HL-60/S4 treated with phorbol 12-myristate 13-acetate at 8.2 ng/mL for 4 days and 3 days (cell line): Measurements from ENCODE around the gene ANKRD35.

Experiments
- in situ Hi-C: fragments of 300-500 bp; cut with MboI; formaldehyde crosslinking; loops from 2 replicates; pipeline ENCODE4 v1.15.0; 2022; ENCODE audit warnings: low sequenced_read_pairs

The ANKRD35 gene

DNA sequence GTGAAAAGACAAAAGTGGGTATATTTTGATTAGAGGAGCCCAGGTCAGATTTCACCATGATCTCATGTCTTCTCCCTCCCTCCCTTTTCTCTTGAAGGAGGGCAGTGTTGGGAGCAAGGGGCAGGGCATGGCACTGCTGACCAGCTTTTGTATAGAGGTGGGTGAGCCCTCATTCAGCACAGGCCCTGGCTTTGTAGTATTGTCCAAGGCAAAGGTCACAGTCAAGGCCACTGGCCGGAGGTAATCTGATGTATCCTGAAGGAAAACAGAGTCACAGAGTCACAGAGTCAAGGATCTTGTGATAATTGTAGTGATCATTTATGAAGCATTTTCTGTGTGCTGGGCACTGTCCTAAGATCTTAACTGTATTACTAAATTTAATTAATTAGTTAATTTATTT, 12.3 kb upstream of the ANKRD35 start:
- in situ Hi-C loops = loop anchor here (10.0 kb wide), 1 partner anchor 117 kb away; no protein-coding TSS in a partner anchor

DNA sequence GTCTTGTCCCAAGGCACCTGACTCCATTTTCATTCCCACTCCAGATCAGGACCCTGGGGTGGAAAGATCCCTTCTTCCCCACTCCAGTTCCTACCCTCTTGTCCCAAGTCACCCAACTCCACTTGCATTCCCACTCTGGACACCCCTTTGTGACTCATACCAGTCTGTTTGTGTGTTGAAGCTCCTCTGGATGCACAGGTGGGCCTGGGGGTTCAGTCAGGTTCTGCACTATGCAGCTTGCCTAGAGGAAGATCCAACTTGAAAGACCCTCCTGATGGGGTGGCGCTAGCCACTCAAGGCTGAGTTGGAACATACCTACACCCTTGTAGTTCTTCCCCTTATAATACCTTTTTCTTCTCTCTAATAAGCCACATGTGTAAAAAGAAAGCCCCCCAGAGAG, 9.8 kb upstream of the ANKRD35 start:
- in situ Hi-C loops = loop anchor here (10.0 kb wide), 1 partner anchor 119 kb away; no protein-coding TSS in a partner anchor

DNA sequence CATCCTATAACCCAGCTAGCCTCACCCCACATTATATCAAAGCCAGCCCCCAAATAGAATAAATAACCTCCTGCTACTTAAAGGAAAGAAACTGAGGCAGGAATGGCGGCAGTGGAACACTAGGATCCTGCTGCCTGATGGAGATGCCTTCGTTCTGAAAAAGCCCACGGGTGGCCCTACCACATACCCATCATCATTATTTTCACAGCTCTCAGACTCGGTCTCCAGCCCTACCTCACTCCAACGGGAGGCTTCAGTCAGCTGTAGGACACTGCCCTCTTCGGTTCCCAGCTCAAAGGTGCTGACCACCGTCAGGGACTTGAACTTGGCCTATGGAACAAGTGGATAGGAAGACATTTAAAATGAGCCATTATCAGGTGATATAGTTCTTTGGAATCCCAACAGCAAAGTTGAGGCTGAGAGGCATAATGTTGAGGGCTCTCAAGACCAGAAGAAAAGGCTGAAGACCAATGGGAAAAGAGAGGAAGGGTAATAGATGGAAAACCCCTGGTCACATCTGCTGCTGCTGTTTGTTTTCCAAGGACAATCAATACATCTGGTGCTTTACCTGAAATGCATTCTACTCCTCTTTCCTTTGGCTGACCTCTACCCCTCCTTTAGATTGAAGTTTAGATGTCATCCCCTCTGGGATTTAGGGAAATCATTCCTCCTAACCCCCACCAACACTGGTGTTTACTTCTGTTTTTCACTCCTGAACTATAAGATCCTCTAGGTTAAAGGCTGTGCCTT, 7.8 kb upstream of the ANKRD35 start:
- in situ Hi-C loops = loop anchor here (10.0 kb wide), 1 partner anchor 121 kb away; no protein-coding TSS in a partner anchor

DNA sequence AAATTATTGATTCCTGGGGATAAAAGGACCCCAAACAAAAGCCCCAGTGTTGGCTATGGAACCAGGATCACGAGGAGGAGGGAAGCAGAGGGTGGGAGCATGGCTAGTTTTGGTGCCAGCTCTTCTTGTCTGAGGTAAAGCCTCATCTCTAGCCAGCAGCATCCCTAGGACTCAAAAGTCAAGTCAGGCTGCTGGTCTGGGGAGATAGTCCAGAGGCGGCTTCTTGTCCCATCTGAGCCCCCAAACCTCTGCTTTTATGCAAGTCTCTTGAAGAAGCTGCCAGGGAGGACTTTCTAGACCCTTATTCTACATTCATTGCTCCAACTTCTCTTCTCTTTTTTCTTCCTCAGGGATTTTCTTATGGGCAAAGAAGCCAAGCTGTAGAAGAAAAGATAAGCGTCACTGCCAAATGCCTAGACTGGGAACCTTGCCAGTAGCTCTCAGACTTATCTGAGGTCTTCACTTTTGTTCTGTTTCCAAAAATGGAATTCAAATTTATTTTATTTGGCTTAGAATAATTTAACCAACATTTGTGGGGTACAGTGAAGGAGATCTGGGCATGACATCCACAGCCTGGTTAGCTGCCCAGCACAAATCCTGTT, 6.9 kb upstream of the ANKRD35 start:
- in situ Hi-C loops = loop anchor here (10.0 kb wide), 1 partner anchor 122 kb away; no protein-coding TSS in a partner anchor

DNA sequence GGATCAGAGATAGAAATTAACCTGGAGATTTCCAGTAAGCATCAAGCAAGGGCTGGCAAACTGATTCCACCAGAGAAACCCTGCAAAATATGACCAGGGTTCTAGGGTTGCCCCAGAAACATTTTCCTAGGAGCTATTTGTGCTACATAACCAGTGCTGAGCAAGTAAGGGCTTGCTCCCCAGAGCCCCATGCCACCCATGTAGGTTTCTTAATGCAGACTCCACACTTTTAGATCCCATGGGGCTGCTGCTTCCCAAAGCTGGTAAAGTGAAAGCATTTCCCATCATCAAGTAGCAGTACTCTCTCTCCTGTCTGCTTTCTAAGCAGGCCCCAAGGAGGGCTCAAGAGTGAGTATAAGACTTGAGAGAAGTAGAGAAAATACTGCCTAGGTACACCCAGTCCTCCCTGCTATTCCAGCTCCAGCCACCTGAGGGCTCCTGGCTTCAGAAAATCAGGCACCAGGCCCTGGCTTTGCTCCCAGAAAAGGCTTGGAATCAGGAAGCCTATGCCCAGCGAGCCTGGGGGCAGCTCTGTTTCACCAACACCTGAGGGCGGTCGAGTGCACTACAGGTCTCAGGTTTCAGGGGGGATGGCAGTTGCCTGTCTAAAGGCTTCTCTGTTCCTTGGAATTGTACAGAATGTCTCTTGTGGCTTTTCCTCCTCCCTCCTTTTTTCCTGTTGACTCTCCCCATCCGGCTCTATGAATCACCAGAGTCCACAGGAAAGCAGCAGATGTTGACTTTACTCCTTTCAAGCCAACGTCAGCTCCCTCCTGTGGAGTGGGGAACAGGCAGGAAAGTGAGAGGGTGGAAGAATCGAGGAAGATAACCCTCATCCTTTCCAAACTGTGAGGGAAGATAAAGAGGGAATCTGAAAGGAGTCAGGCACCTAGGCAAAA, 6.2 kb upstream of the ANKRD35 start:
- in situ Hi-C loops = loop anchor here (10.0 kb wide), 1 partner anchor 123 kb away; no protein-coding TSS in a partner anchor

DNA sequence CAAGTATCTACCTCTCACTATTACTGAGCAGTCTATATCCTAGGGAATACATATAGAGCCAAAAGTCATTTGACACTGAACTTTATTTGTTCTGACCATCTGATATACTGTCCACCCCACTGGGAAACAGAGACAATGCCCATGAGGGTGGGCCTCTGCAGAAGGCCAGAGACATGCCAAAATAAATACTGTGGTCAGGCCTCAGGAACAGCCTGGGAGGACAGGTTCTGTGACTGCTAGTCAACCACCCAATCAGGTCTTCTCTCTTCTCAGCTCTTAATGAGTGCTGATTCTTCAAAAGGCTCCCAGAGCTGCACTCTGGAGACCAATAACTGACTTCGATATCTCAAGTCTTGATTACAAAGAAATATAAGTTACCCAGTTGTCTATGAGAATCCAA, 5.5 kb upstream of the ANKRD35 start:
- in situ Hi-C loops = loop anchor here (10.0 kb wide), 1 partner anchor 124 kb away; no protein-coding TSS in a partner anchor

DNA sequence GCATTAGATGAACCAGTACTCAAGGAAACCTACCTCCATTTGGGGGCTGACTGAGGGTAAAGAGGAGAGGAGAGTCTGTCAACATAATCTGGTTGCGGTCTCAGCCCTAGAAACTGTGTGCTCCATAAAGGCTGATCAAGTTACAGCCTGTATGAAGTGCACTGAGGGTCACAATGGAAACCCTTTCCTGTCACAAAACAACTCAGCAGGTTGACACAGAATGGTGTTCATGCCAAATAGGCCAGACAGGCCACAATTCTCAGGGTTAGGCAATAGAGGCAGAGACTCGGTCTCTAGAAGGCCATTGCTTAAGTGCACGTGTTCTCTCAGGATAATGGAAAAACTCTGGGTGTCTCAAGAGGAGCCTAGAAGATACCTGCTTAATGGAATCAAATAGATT, 4.1 kb upstream of the ANKRD35 start:
- in situ Hi-C loops = loop anchor here (10.0 kb wide), 1 partner anchor 125 kb away; no protein-coding TSS in a partner anchor

DNA sequence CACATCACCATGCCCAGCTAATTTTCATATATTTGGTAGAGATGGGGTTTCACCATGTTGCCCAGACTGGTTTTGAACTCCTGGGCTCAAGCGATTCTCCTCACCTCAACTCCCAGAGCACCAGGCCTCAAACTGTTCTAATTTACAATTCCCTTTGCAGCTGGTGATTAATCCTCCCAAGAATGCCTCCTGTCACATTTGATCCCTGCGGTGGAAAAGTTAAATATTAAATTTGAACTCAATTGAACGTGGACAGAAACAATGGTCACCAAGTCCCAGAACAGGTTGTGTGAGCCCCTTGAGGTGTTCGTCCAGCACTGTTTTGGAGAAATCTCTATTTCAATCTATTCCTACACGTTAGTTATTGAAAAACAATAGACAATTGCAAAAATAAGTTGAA, 2.0 kb upstream of the ANKRD35 start:
- in situ Hi-C loops = no loop called here

DNA sequence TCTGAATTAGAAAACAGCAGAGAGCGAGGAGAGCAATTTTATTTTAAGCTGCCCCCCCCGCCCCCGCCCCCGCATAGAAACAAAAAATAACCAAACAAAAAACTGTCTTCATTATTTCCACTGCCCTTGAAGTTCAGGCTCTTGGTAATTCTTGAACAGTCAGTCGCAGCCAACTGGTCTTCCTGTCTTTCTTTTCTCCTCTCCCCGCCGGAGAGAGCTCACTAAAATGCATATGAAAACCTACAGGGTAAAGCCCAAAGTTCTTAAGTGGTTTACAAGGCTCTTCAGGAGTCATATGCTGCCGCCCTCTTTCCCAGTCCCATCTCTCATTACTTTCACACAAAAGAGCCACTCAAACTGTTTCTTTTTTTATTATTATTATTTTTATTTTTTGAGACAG, 1.1 kb upstream of the ANKRD35 start:
- in situ Hi-C loops = no loop called here

DNA sequence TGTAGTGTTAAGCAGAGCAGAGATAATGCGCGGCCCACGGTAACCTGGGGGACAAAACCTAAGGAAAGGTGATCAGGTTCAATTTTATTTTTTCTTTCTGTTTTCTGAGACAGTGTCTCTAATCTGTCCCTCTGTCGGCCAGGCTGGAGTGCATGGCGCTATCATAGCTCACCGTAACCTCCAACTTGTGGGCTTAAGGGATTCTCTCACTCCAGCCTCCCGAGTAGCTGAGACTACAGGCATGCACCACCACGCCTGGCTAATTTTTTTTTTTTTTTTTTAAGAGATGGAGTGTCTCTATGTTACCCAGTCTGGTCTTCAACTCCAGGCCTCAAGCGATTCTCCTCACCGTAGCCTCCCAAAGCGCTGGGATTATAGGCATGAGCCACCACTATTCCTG, 724 bp upstream of the ANKRD35 start:
- in situ Hi-C loops = no loop called here

DNA sequence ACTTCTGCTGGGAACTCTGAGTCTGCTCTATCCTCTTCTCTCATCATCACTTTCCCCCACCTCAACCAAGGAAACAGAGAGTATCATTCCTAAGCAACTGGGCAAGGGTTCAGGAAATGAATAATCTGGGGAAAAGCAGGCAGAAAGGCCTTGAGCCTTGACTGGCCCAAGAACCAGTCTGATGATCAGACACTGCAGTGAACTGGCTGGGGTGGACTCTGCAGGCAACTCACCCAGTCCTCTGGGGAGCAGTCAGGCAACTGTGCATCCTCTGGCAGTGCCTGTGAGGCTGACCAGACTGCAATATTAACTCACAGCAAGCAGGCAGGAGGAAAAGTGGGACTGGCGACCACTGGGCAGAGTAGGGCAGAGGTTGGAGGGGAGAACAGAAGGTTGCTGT, 991 bp downstream of the ANKRD35 start:
- in situ Hi-C loops = no loop called here

DNA sequence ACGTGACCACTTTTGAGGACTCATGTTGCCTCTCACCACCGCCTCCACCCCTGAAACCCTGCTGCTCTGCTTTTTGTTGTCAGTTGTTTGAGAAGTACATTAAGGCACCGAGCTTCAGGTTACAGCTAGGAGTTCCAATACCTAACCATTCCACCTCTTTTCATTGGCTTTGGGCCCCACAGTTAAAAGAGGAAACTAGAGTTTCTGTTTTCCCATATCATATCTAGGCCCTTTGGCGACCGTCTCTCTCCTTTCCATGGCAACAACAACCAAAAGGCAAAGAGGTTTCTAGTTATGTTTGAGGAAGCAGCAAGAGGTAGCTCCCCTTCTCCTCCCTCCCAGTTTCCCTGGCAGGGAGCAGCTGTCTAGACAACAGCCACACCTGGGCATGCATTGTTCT, 5.9 kb downstream of the ANKRD35 start:
- in situ Hi-C loops = no loop called here

DNA sequence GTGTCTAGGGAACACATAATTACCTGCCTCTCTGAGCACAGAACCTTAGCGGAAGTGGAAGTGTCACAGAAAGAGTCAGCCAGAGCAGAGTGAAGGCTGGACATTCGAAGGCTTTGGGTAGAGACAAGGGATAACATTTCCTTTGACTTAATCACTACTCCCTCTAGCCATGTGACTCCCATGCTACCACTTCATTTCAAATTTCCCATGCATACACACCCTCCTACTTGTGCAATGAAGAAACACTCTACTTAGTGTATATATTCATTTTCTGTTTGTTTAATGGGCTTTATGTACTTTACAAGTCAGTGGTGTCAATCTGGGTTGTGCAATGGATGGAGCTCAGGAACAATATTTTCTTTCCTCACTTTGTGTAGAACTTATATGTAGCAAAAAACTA, 6.9 kb downstream of the ANKRD35 start:
- in situ Hi-C loops = no loop called here

DNA sequence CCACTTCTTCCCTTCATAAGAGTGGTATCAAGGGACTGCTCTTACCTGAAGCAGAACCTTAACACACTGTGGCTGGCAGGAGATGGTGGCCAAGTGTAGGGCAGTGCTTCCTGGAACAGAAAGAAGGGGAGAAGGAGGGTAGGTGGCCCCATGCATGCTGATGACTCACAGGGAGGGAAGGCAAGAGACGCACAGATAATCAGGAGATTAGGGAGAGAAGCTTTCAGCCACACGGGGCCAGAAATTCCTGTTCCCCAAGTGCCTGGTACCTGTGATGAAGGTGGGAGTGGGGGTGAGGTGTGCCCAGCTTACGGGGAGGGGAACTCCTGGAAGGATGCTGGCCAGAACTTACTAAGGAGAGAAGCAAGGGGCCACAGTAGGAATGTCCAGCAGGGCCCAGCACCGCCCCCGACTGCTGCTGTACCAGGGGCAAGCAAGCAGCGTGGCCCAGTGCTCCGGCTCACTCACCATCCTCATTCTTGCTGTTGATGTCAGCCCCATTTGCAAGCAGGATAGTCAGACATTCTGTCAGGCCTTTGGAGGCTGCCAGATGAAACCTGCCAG, 7.7 kb downstream of the ANKRD35 start:
- in situ Hi-C loops = no loop called here

DNA sequence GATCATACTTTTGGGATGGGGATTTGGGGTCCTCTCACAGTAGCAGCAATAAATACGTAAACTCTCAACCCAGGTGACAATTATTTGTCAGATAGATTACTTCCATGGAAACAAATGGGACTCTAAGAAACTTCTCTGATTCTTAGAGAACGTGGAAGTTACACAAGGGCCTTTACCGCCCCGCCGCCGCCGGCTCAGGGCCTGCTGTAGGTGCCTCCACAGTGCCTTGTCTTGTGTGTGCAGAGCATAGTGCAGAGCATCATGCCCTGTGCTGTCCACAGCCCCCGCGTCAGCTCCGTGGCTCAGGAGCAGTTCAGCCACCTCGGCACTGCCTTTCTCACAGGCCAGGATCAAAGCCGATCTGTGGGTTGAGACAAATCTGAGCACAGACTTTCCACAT, 11.0 kb downstream of the ANKRD35 start:
- in situ Hi-C loops = no loop called here

DNA sequence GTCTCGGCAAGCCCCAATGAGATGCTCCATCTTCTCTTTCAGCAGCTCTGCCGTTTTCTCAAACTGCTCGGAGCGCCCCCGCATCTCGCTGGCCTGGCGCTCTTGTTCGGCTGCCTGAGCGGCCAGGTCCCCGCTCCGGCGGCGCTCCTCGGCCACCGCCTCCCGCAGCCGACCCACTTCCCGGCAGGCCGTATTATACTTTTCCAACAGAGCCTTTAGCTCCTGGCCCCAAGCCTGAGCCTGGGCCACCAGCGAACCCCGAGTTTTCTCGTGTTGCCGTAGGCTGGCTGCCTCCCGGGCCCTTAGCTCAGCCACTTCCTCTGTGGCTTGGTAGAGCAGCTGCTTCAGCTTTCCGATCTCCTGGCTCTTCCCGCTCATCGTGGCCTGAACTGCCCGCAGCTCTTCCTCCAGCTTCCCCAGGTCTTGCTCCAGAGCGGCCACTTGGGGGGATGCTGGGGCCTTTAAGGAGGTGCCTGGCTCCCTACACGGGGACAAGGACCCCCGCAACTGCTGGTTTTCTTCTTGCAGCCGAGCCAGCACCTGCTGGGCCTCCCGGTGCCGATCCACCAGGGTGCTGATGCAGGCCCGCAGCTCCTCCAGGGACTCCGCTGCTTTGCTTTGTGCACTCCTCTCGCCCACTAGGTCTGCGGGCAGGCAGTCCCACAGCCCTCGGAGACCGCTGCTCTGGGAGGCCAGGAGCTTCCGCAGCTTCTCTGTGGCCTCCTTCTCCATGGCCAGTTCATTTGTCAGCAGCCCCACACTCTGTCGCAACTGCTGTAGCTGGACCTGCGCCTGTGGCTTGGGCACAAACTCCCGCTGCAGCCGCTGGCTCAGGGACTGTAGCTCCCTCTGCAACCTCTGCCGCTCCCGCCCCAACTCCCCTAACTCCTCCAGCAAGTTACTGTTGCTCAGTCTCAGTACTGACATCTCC, 13.4 kb downstream of the ANKRD35 start:
- in situ Hi-C loops = no loop called here

DNA sequence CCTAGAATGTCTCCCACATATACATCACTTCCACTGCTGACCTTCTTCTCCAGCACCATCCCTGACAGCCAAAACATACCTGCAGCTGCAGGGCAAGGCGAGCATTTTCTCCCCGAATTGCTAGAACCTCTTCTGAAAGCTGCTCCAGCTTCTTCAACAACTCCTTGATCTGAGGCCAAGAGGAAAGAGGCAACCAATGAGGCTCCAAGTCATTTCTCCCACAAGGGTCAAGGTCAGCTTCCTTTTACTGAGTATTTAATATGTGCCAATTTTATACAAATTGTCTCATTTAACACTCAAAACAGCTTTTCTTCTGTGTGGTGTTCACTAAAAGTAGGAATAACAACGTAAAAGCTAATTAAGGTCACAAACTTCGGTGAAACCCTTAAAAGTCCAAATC, 17.4 kb downstream of the ANKRD35 start:
- in situ Hi-C loops = no loop called here

DNA sequence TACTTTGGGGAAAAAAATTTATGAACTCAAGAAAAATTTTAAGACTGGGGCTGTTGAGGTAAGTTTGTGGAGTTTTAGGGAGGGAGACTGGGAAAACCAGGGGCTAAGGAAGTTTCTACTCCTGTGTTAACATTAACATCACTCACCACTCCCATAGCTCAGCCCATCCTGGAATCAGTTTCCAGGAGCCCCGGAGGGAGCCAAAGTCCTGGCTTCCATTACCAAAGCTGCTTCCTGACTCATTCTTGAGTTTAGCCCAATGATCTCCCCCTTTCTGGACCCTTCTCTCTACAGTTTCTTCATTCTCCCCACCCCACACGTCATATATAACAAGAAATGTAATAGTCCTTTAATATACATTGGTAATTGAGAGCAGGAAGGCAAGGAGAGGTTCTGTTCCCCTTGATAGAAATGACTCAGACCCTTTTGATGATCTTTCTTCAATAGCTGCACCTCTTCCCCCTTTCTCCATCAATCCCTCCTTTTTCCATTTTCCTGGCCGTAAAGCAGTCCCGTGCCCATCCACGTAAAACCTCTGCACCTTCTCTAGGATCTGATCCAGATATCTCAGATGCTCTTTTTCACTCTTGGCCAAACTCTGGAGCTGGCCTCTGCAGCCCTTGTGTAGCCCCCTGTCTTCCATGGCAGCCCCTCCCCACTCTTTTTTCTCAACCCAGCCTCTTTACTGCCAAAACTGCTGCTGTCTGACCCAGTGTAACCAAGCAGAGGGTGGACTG, 22.2 kb downstream of the ANKRD35 start:
- in situ Hi-C loops = no loop called here

DNA sequence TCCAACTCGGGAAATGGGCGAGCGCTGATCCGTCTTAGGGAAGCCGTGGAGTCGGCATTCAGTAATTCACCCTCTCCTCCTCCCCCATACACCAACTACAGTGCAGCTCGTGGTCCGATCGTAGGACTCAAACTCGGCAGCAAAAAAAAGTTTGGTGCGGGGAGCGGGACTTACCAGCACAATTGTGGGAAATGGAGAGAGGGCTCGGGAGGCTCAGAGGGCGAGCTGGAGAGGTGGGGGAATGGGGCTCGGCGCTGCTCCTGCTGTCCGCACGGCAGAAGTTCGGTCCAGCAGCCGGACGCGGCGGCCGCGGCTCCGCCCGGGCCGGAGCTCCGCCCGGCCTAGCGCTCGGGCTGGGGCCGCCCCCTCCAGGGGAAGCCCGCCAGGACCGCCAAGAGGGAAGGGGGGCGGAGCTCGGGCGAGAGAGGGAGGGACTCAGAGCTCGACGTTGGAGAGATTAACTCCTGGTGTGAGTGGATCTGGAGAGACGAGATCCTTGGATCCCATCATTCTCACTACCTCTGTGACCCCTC, 26.1 kb downstream of the ANKRD35 start:
- in situ Hi-C loops = no loop called here
